Kidney (tissue), 14 donors: ENCODE results near the gene STK35. TPM values are rescaled to one million over a fixed set of nuclear protein-coding genes. Genes with fewer than 3 reads are reported as not detected.
A peak's percentile ranks its signal among the peaks of the same experiment; 100 is the strongest.

Experiments
- DNase-seq, 5 donors: peaks; one replicate each; pipeline ENCODE4 v3.0.0-alpha.2; 2013 to 2020
- FAIRE-seq: peaks from 2 replicates; lab custom pipeline; 2012; peaks lifted over from hg19 to GRCh38; lab: Jason Lieb, UNC
- H3K27ac ChIP-seq, 2 donors: one replicate each; pipeline ENCODE4 v1.7.0; 2013; ENCODE audit warnings: low read depth in 2 of 2, low read length in 2 of 2, inconsistent platforms in 1 of 2
- H3K27me3 ChIP-seq: one replicate; pipeline ENCODE4 v1.7.1; 2013; ENCODE audit warnings: low read length, inconsistent platforms; ENCODE audit not compliant: control insufficient read depth, insufficient read depth
- H3K36me3 ChIP-seq, 3 donors: one replicate each; pipeline versions ENCODE4 v1.7.0 to v1.7.1; 2013; ENCODE audit warnings: low read length in 3 of 3, control low read depth in 1 of 3, inconsistent platforms in 1 of 3; ENCODE audit not compliant: insufficient read depth in 3 of 3, control insufficient read depth in 2 of 3
- H3K4me1 ChIP-seq, 3 donors: one replicate each; pipeline versions ENCODE4 v1.7.0 to v1.7.1; 2013; ENCODE audit warnings: low read length in 3 of 3, inconsistent platforms in 1 of 3, low read depth in 1 of 3; ENCODE audit not compliant: control insufficient read depth in 2 of 3, insufficient read depth in 2 of 3
- H3K4me3 ChIP-seq, 3 donors: one replicate each; pipeline versions ENCODE4 v1.7.0 to v1.8.1; 2013; ENCODE audit warnings: low read length in 3 of 3, control low read depth in 1 of 3, inconsistent platforms in 1 of 3
- H3K9ac ChIP-seq, 3 donors: one replicate each; pipeline versions ENCODE4 v1.7.0 to v1.7.1; 2013; ENCODE audit warnings: low read length in 3 of 3, control low read depth in 1 of 3, inconsistent platforms in 1 of 3
- H3K9me3 ChIP-seq, 3 donors: one replicate each; pipeline versions ENCODE4 v1.7.0 to v1.7.1; 2013; ENCODE audit warnings: low read length in 3 of 3, control low read depth in 1 of 3, inconsistent platforms in 1 of 3; ENCODE audit not compliant: control insufficient read depth in 2 of 3, insufficient read depth in 1 of 3
- intact Hi-C: fragments of 100-400 bp; cut with DNase I; formaldehyde crosslinking; loops from one replicate; pipeline ENCODE4 v1.11.1; 2022
- polyA plus RNA-seq: library from polyadenylated mRNA; stranded (reverse); fragments of 350-450 nt; fragmentation: Illumina TruSeq; extraction: RNeasy Lipid Tissue Mini Kit (QIAGEN cat#74804); gene quantifications from one replicate; pipeline ENCODE4 v1.2.3, GENCODE V29; 2014; ENCODE audit warnings: low read depth, low replicate concordance; ENCODE audit not compliant: insufficient read depth
- total RNA-seq: library from RNA; stranded (reverse); fragmentation: NEBNext Ultra II Directional; extraction: Animal tissue kit (Norgen Biotek cat#: 25700); gene quantifications from one replicate; pipeline ENCODE4 v1.2.1, GENCODE V29; 2021
- TF ChIP-seq, protein P1 (sequence below): IDR thresholded peaks from 3 replicates; pipeline ENCODE4 v1.5.1; 2012; ENCODE audit warnings: mild to moderate bottlenecking, moderate library complexity, borderline replicate concordance; ENCODE audit not compliant: insufficient read depth; ENCODE audit errors: extremely low read depth
- donor health status: control.
- donor health status: control.
- donor health status: control.
- donor health status: control.
- donor health status: control.
- donor health status: DM: yes; HTN: yes; CAD: no.
- donor health status: Normal renal cell carcinoma (clear cell type).

STK35 gene
- total and polyA plus RNA-seq, 2 donors from 2014 or later: 3.7 to 16.5 TPM

DNA sequence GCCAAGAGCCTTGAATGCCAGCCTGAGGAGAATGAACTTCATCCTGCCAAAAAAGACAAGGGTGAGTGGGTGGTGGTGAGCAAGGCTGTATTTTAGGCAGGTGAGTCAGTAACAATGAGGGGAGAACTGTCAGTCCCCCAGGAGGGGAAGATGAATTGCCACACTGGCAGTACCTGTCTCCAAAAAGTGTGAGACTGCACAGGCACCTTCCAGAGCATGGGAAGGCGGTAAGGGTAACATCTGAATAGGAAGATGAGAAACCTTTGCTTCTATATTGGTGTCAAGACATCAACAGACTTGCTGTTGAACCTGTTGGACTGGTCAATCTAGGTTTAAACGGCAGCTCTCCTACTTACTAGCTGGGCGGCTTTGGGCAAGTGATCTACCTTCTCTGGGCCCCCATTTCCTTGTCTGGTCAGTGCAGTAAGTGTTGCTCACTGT, 30.9 kb downstream of the STK35 start:
- Histone ChIP-seq H3K4me3 (no peak overlapping the region), H3K9ac (no peak overlapping the region), H3K36me3 (peaks cover 0 to 3% (median 0%) of the 10 kb centered on the region in 3 donors), H3K27me3 (no peaks in the 10 kb centered on the region), H3K9me3 (no peaks in the 10 kb centered on the region), H3K27ac (no peak overlapping the region), H3K4me1 (peaks cover 0 to 6% (median 2%) of the 10 kb centered on the region in 3 donors)
- FAIRE-seq (no peak), DNase-seq (no peak)
- TF ChIP-seq, protein P1, sequence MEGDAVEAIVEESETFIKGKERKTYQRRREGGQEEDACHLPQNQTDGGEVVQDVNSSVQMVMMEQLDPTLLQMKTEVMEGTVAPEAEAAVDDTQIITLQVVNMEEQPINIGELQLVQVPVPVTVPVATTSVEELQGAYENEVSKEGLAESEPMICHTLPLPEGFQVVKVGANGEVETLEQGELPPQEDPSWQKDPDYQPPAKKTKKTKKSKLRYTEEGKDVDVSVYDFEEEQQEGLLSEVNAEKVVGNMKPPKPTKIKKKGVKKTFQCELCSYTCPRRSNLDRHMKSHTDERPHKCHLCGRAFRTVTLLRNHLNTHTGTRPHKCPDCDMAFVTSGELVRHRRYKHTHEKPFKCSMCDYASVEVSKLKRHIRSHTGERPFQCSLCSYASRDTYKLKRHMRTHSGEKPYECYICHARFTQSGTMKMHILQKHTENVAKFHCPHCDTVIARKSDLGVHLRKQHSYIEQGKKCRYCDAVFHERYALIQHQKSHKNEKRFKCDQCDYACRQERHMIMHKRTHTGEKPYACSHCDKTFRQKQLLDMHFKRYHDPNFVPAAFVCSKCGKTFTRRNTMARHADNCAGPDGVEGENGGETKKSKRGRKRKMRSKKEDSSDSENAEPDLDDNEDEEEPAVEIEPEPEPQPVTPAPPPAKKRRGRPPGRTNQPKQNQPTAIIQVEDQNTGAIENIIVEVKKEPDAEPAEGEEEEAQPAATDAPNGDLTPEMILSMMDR: no peak
- intact Hi-C loops: no loop called here

DNA sequence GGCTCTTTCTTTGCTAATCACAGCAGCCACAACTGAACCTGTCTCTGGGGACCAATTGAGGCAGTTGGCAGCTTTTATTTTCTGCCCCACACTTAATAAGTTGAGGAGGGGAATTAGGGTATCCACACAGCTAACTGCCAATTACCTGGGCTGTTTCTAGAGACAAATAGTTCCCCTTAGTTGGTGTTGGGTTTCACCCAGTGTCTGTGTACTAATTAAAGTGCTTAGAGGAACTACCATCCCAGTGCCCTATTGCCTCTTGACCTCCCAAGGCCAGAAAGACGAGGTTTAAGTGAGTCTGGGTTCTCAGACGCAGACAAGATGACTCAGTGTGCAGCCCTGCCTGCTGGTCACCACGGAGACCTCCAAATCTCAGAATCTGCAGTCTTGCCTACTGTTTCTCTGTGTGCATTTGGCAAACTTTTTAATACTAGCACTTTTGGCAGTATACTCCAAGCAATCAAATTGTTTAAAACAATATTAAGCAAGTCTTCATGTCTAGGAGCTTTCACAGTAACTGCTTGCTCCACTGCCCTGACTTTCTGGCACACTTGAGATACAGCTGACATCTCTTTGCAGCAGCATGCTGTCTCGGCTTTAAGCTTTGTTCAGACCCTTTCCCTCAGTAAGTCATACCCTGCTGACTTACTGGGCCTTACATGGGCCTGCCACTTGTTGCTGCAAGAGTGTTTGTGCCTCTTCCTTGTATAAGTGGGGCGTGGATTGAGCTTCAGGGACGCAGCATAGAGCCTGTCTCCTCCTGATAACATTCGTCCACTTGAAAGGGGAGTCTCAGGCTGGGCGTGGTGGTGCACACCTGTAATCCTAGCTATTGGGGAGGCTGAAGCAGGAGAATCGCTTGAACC, 31.9 kb downstream of the STK35 start:
- H3K9ac ChIP-seq: no peak overlapping the region
- no peaks in the 10 kb centered on the region for H3K9me3 ChIP-seq
- intact Hi-C loops: no loop called here
- DNase-seq (peak in 2 of 5 donors; percentile 12 to 14), FAIRE-seq (no peak)
- no peaks in the 10 kb centered on the region for H3K27me3 ChIP-seq
- TF ChIP-seq, protein P1: no peak
- no peak overlapping the region for H3K27ac ChIP-seq
- no peak overlapping the region for H3K4me3 ChIP-seq
- H3K36me3 ChIP-seq: no peaks in the 10 kb centered on the region
- H3K4me1 ChIP-seq: peaks cover 0 to 6% (median 2%) of the 10 kb centered on the region in 3 donors

DNA sequence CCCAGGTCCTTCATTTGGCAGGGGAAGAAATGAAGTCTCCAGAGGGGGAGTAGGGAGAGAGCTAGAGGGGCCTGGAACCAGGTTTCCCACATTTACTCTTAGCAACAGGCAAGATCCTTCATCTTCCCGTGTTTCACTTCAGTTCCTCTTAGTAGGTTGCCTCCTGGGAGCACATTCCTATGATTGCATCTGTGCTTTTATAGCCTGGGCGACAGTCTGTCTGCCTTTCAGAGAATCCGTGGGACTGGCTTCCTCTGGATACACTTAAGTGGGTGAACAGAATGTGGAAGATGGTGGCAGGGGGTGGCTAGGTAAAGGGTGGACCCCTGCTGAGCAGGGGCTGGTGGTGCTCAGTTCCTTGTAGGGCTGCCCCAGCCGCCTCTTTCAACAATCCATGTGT, 33.4 kb downstream of the STK35 start:
- TF ChIP-seq, protein P1: no peak
- no peak overlapping the region for H3K27ac ChIP-seq
- no peaks in the 10 kb centered on the region for H3K9me3 ChIP-seq
- FAIRE-seq (no peak), DNase-seq (peak in 1 of 5 donors; percentile 24)
- peaks cover 0 to 6% (median 2%) of the 10 kb centered on the region in 3 donors for H3K4me1 ChIP-seq
- no peaks in the 10 kb centered on the region for H3K36me3 ChIP-seq
- no peak overlapping the region for H3K4me3 ChIP-seq
- no peak overlapping the region for H3K9ac ChIP-seq
- intact Hi-C loops: no loop called here
- no peaks in the 10 kb centered on the region for H3K27me3 ChIP-seq
